GM19099 (cell line): ENCODE results near the gene MAPKAPK3.

Experiments
- POLR2A ChIP-seq: IDR thresholded peaks from 3 replicates; pipeline ENCODE4 v1.6.1; 2011; ENCODE audit warnings: low read depth; ENCODE audit not compliant: insufficient read length; ENCODE audit errors: extremely low read depth

MAPKAPK3 gene

DNA sequence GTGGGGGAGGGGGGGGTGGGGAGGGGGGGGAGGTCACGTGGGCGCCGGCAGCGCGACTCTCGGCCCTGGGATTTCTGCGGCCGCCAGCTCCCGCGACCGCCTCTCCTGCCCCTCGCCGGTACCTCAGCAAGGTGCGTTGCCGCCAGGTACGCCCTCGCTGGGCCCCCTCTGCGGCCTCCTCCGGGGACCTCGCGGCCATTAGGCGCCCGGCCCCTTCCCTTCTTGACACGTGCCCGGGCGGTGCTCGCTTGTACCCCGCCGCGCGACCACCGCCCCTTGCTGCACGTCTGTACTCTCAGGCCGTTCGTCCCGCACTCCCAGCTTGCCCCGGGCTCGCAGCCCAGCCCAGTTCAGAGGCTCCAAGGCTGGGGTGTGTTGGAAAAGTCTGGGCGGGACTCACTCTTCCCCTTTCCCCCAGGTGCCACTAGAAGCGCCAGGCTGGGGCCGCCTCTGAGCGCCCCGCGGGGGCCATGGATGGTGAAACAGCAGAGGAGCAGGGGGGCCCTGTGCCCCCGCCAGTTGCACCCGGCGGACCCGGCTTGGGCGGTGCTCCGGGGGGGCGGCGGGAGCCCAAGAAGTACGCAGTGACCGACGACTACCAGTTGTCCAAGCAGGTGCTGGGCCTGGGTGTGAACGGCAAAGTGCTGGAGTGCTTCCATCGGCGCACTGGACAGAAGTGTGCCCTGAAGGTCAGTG, at the start of gene MAPKAPK3:
Gene MAPKAPK3, plus strand, starts transcription at position 56 of the 696 bp plus-strand sequence. Its CDS starts 415 bp downstream, at position 471.
- TF ChIP-seq POLR2A: peak; percentile 38

DNA sequence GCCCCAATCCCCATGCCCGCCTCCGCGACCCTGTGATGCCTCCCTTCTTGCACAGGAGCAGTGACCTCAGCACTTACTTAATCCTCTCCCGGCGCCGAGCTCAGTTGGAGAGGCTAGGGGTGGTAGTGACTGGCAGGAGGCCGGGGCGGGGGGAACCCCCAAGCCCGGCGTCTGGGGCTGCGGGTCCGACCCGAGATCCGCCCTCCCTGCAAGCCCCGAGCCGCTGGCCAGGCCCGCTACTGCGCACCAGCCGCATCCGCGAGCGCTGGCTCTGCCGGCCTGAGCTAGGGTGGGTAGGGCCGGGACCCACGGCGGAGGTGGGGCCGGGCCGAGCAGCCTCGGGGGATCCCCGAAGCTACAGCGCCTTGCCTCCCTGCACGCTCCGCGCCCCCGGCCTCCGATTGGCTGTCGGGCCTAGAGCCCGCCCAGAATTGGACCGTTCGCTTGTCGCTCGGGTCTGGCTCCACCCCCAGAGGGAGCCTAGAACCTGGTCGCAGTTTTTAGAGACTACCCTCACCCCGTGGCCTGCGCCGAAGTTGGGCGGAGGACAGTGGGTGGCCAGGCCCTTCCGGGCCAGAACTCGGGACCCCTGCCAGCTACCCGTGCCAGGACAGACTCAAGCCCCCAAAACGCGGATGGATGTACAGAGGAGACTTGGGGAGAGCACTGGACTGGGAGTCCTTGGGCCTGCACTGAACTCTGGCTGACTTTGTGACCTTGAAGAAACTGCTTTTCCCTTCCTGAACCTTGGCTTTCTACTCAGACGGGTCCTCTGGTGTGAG, 49.4 kb upstream of the MAPKAPK3 start, which contains the start of gene C3orf18:
Gene C3orf18, minus strand, starts transcription at position 362 of the 782 bp plus-strand sequence. CDS start 2,048 bp downstream, outside the sequence.
- TF ChIP-seq POLR2A: peak; percentile 45

DNA sequence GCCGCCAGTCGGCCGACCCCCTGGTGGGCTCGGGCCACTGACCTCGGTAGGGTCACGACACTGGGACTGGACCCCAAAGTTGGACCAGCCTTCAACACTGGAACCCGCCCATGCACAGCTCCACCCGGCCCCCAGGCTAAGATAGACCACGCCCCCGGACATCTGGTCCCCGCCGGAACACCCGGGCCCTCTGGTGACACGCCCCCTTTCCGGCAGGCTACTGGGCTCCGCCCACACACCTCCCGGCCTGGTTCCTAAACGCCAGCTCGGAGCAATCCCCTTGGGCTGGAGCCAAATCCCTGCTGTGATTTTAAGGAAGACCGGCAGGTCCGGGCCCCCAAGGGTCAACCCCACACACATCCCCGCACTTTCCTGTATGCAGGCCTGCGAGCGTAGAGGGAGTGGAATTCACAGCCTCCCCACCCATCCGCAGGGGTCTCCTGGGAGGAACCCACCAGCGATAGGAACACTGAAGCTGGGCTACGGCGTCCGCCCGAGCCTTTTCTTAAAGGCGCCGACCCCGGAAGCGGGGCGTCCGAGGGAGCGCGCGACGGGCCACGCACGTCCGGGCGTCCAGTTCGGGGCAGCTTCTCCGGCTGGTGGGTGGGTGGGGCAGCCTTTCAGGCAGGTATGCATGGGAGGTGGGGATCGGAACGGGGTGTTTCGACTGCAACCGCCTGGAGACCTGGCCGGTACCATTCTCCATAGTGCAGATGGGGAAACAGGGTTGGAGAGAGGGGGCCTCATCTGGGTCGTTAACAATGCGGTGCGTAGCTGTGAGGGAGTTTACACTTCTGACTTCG, 47.8 kb upstream of the MAPKAPK3 start, which contains the start of gene HEMK1:
Gene HEMK1, plus strand, starts transcription at position 576 of the 803 bp plus-strand sequence. CDS start 1,583 bp downstream, outside the sequence.
- TF ChIP-seq POLR2A: peak; percentile 67

- TF ChIP-seq POLR2A: no peak
Observed at GRCh38 chr3:50570508-50571279, 46.3 kb upstream of the MAPKAPK3 start.

GRCh38 chr3:50571486-50571885, 45.5 kb upstream of the MAPKAPK3 start:
- no peak for TF ChIP-seq POLR2A

GRCh38 chr3:50572158-50572557, 44.8 kb upstream of the MAPKAPK3 start:
- no peak for TF ChIP-seq POLR2A

- TF ChIP-seq POLR2A: no peak
Observed at GRCh38 chr3:50572801-50573371, 44.1 kb upstream of the MAPKAPK3 start.

GRCh38 chr3:50573566-50574443, 43.1 kb upstream of the MAPKAPK3 start:
- TF ChIP-seq POLR2A: no peak

GRCh38 chr3:50574444-50574831, 42.5 kb upstream of the MAPKAPK3 start:
- no peak for TF ChIP-seq POLR2A

DNA sequence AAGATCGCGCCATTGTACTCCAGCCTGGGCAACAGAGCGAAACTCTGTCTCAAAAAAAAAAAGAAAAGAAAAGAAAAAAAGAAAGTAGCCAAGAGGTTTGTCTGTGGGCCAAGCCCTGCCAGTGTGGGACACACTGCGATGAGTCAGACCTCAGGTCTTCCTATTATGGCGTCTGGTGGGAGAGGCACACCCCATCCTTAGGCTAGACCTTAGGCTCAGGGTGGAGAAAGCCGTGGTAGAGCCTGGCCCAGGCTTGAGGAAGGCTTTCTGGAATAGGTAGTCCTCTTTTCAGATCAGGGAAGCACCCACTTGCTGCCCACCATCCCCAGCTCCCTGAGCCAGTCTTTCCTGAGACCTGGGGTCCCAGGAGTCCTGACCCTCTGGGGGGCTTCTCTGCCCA, 41.6 kb upstream of the MAPKAPK3 start:
- TF ChIP-seq POLR2A: no peak

DNA sequence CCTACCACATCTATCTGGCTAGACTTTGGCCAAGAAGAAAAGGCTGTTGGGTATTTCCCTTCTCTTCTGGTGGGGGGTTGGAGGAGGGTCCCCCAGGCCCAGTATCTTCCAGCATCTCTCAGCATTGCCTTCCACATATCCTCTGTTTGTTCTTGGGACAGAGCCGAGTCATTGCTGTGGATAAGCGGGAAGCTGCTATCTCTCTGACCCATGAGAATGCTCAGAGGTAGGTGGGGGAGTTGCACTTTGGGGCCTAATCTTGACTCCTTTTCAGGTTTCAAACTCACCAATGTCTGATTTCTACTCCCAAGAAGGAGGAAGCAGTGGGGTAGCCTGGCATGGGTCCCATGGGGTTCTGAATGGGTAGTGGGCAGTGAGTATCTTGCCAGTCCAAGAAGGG, 39.6 kb upstream of the MAPKAPK3 start:
- no peak for TF ChIP-seq POLR2A

DNA sequence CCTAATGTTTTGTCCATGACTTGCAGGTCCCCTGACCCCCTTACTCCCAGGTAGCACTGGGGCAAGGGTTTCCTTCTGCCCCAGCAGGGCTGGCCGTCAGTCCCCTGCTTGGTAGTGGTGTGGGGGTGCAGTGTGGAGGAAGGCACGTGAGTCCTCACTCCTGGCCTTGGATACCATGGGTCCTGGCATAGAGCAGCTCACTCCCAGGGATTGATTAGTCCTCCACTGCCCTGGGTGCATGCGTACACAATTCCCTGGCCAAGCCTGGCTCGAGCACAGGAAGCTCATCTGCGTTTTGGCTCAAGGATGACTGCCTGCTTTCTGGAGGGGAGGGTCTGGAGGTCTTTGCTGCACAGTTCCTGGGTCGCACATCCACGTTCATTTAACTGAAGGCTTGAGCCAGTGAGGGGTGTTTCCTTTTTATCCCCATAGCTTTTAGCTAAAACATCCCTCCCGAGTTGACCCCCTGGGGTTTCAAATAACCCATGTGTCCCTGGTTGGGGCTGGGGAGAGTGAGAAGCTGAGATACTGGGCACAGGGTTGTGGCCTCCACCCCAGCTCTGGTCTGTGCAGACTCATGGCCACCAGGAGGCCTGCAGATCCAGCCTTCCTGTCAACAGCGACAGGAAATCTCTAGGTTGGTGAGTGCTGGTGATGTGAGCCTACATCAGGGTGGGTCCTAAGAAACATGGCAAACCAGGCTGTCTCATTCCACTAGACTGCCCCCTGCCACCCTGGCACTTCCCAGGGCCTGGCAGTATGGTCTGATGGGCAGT, 36.1 kb upstream of the MAPKAPK3 start:
- TF ChIP-seq POLR2A: no peak
